ENCODE measurements around the gene BDH1.

BDH1 gene

GRCh38 chr3:197600796-197601565 is 45.2 kb upstream of the BDH1 start:
- no peak overlapping the region for H3K27ac ChIP-seq (ENCODE audit: low read depth, low read length)

DNA sequence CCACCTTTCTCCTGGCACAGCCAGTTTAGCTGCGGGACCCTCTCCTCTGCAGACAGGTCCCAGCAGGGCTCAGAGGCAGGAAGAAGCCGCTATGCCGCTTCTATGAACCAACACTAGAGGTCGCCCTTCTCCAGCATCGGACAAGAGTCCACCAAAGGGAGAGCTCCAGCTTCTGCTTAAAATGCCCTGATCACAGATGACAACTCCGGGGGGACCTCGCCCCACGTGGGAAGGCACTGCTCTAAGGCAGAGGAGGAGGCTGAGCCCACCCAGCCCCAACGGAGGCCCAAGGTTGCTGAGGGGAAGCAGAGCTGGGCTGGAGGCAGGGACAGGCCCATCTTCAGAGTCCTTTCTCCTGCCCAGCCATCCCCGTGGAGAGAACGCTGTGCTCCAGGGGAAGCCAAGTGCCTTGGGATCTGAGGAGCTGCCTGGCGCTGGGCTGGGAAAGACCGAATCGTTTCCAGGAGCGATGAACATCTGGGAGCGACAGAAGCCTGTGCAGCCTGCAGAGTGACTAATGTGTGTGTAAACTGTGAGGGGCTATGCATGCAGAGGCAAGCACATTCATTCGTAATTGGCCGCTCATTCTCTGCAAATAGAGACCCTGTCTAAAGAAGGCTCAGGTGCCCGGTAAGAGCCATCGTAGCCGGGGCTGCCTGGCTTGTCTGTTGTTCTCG is 43.5 kb upstream of the BDH1 start:
- H3K4me2 ChIP-seq (ENCODE audit: low read depth, low read length, poor library complexity, severe bottlenecking): peak overlapping the region; percentile 15
- no peaks in the 10 kb centered on the region for H3K9me2 ChIP-seq (replicated peaks; ENCODE audit: insufficient read depth, low read length)
- H3K27ac ChIP-seq (ENCODE audit: low read depth, low read length): no peak overlapping the region
- peak overlapping the region; percentile 21; the same call in 1 of the 2 replicates for H3K9ac ChIP-seq (ENCODE audit: low read length)
- no peaks in the 10 kb centered on the region for H3K9me3 ChIP-seq (ENCODE audit: insufficient read depth, low read length)
- TF ChIP-seq CTCF (IDR thresholded peaks at IDR 0.05; ENCODE audit: insufficient read depth, low read length, poor library complexity, severe bottlenecking): peak; percentile 59
- no peak for TF ChIP-seq EZH2phosphoT487 (conservative IDR thresholded peaks at IDR 0.05; ENCODE audit: low read length)
- no peaks in the 10 kb centered on the region for H3K36me3 ChIP-seq (ENCODE audit: low read length)
- no peak overlapping the region for H3K4me3 ChIP-seq (ENCODE audit: insufficient read depth, low read length, poor library complexity, severe bottlenecking)
- H3F3A ChIP-seq (ENCODE audit: insufficient read depth): no peaks in the 10 kb centered on the region
- no peaks in the 10 kb centered on the region for H4K20me1 ChIP-seq (ENCODE audit: low read depth, low read length)
- H2AFZ ChIP-seq (ENCODE audit: low read depth, low read length, severe bottlenecking): no peak overlapping the region
- H3K27me3 ChIP-seq (ENCODE audit: low read length): no peaks in the 10 kb centered on the region
- H3K79me2 ChIP-seq (ENCODE audit: insufficient read depth, low read length): no peaks in the 10 kb centered on the region

More at GRCh38 chr3:197600796-197601565, 45.2 kb upstream of the BDH1 start:
- no peaks in the 10 kb centered on the region for H4K20me1 ChIP-seq (ENCODE audit: low read depth, low read length)
- no peak overlapping the region for H2AFZ ChIP-seq (ENCODE audit: low read depth, low read length, severe bottlenecking)
- no peaks in the 10 kb centered on the region for H3K36me3 ChIP-seq (ENCODE audit: low read length)
- no peaks in the 10 kb centered on the region for H3K79me2 ChIP-seq (ENCODE audit: insufficient read depth, low read length)
- TF ChIP-seq EZH2phosphoT487 (conservative IDR thresholded peaks at IDR 0.05; ENCODE audit: low read length) (no peak), CTCF (IDR thresholded peaks at IDR 0.05; ENCODE audit: insufficient read depth, low read length, poor library complexity, severe bottlenecking) (no peak)
- no peak overlapping the region for H3K4me3 ChIP-seq (ENCODE audit: insufficient read depth, low read length, poor library complexity, severe bottlenecking)
- no peak overlapping the region for H3K9ac ChIP-seq (ENCODE audit: low read length)
- no peaks in the 10 kb centered on the region for H3K9me3 ChIP-seq (ENCODE audit: insufficient read depth, low read length)
- no peak overlapping the region for H3K4me2 ChIP-seq (ENCODE audit: low read depth, low read length, poor library complexity, severe bottlenecking)
- H3F3A ChIP-seq (ENCODE audit: insufficient read depth): no peaks in the 10 kb centered on the region
- H3K27me3 ChIP-seq (ENCODE audit: low read length): no peaks in the 10 kb centered on the region
- H3K9me2 ChIP-seq (replicated peaks; ENCODE audit: insufficient read depth, low read length): no peaks in the 10 kb centered on the region

GRCh38 chr3:197598404-197598980 is 42.7 kb upstream of the BDH1 start:
- no peak overlapping the region for H3K4me2 ChIP-seq (ENCODE audit: low read depth, low read length, poor library complexity, severe bottlenecking)
- TF ChIP-seq EZH2phosphoT487 (conservative IDR thresholded peaks at IDR 0.05; ENCODE audit: low read length) (no peak), CTCF (IDR thresholded peaks at IDR 0.05; ENCODE audit: insufficient read depth, low read length, poor library complexity, severe bottlenecking) (no peak)
- H3K27ac ChIP-seq (ENCODE audit: low read depth, low read length): no peak overlapping the region
- H3K36me3 ChIP-seq (ENCODE audit: low read length): no peaks in the 10 kb centered on the region
- no peaks in the 10 kb centered on the region for H3K9me2 ChIP-seq (replicated peaks; ENCODE audit: insufficient read depth, low read length)
- H3K79me2 ChIP-seq (ENCODE audit: insufficient read depth, low read length): no peaks in the 10 kb centered on the region
- H3F3A ChIP-seq (ENCODE audit: insufficient read depth): no peaks in the 10 kb centered on the region
- H2AFZ ChIP-seq (ENCODE audit: low read depth, low read length, severe bottlenecking): no peak overlapping the region
- H3K4me3 ChIP-seq (ENCODE audit: insufficient read depth, low read length, poor library complexity, severe bottlenecking): no peak overlapping the region
- H4K20me1 ChIP-seq (ENCODE audit: low read depth, low read length): no peaks in the 10 kb centered on the region
- H3K27me3 ChIP-seq (ENCODE audit: low read length): no peaks in the 10 kb centered on the region
- no peak overlapping the region for H3K9ac ChIP-seq (ENCODE audit: low read length)
- H3K9me3 ChIP-seq (ENCODE audit: insufficient read depth, low read length): no peaks in the 10 kb centered on the region

Data from SU-DHL-6 (cell line).